Measurements from ENCODE around the gene PELI2.

DNA sequence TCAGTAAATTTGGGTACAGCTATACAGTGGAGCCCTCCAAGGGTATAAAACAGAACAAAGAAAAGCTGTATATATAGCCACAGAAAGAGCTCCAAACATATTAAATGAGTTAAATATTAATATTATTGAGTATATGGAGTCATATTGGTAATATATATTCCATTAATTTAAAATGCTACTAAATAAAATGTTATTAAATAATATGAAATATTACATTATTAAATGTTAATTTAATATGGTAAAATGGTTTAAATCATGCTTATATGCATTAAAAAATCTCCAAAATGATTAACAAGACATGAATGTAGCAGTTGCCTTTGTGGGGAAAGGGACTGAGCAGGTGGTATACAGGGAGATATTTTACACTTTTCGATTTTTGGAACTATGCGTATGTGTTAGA is 164.0 kb downstream of the PELI2 start:
- TF ChIP-seq, protein P1, sequence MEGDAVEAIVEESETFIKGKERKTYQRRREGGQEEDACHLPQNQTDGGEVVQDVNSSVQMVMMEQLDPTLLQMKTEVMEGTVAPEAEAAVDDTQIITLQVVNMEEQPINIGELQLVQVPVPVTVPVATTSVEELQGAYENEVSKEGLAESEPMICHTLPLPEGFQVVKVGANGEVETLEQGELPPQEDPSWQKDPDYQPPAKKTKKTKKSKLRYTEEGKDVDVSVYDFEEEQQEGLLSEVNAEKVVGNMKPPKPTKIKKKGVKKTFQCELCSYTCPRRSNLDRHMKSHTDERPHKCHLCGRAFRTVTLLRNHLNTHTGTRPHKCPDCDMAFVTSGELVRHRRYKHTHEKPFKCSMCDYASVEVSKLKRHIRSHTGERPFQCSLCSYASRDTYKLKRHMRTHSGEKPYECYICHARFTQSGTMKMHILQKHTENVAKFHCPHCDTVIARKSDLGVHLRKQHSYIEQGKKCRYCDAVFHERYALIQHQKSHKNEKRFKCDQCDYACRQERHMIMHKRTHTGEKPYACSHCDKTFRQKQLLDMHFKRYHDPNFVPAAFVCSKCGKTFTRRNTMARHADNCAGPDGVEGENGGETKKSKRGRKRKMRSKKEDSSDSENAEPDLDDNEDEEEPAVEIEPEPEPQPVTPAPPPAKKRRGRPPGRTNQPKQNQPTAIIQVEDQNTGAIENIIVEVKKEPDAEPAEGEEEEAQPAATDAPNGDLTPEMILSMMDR (IDR thresholded peaks at IDR 0.05), result no peak
- TF ChIP-seq POLR2A (IDR thresholded peaks at IDR 0.05), result no peak

Measured in testis (tissue), 2 donors.